ENCODE data around the gene SERPINB7. TPM values are rescaled to one million over a fixed set of nuclear protein-coding genes. Genes with fewer than 3 reads are reported as not detected.

SERPINB7 gene
- polyA plus RNA-seq, 1 of the 3 experiments (the other 2 are of a cell fraction): 99.5 TPM

DNA sequence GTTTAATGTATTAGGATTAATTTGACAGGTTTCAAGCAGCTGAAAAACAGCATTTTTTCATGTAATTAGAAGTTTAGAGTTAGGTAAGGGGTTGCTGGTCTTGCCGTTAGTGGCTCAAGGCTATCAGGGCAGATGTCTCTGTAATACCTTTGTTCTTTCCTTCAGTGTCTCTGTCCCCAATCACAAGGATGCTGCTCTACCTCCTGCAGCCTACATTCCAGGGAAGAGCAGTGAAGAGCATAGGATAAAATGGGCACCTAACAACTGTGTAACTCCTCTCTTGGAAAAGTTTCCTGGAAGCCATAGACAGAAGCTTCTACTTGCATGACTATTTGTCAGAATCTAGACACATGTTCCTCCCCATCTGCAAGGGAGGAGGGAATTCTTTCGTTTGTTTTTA is 9.4 kb upstream of the SERPINB7 start (continued):
- TF ChIP-seq CTCF (IDR thresholded peaks at IDR 0.05): no peak

DNA sequence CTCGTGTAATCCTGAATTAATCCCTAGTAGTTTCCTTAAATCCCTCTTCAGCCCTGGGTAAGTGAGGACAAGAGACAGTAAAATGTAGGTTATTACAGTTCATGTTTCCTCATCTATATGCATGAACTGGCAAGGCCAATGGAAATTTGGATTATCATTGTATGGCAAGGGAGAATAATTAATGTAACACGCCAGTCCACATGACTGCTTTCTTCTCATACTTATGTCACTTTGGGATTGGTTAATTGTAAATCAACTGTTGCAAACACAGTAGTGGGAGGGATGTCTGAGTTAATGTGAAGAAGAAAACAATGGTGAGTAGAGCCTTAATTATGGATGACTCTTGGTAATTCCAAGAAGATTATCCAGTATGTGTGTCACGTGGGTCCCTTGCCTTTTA is 1.7 kb upstream of the SERPINB7 start:
- no peak overlapping the region for H3K4me2 ChIP-seq
- no peak overlapping the region for H2AFZ ChIP-seq (ENCODE audit: low read depth)
- peaks cover 31% of the 10 kb centered on the region for H3F3A ChIP-seq (replicated peaks; ENCODE audit: insufficient read depth)
- CTCF ChIA-PET: interaction anchor here (0.6 kb wide), 1 partner anchor 82 kb away, joined by 3 read pairs; no protein-coding TSS in a partner anchor
- no peak for TF ChIP-seq MXI1 (IDR thresholded peaks at IDR 0.05; ENCODE audit: low read depth, low read length)
- TF ChIP-seq POLR2AphosphoS5 (IDR thresholded peaks at IDR 0.05; ENCODE audit: low read depth, low read length): no peak
- TF ChIP-seq FOSL2 (IDR thresholded peaks at IDR 0.05; ENCODE audit: borderline replicate concordance, low read depth): no peak
- TF ChIP-seq JUND (IDR thresholded peaks at IDR 0.05): no peak
- no peak for TF ChIP-seq RCOR1 (IDR thresholded peaks at IDR 0.05; ENCODE audit: low read length)
- TF ChIP-seq MEF2A (IDR thresholded peaks at IDR 0.05; ENCODE audit: borderline replicate concordance, low read depth): no peak
- no peak for TF ChIP-seq FOXJ3 (CRISPR knock-in tag; IDR thresholded peaks at IDR 0.05)
- TF ChIP-seq TAF1 (IDR thresholded peaks at IDR 0.05; ENCODE audit: borderline replicate concordance, low read depth, low read length): no peak
- TF ChIP-seq RFX5 (IDR thresholded peaks at IDR 0.05; ENCODE audit: low read length): no peak
- no peak for TF ChIP-seq PBX3 (IDR thresholded peaks at IDR 0.05)
- TF ChIP-seq CTCF (IDR thresholded peaks at IDR 0.05): no peak
- TF ChIP-seq USF2 (IDR thresholded peaks at IDR 0.05; ENCODE audit: borderline replicate concordance, low read depth, low read length): no peak
- no peaks in the 10 kb centered on the region for H3K9me3 ChIP-seq
- peaks cover 21% of the 10 kb centered on the region for H3K79me2 ChIP-seq (ENCODE audit: insufficient read depth)
- no peaks in the 10 kb centered on the region for H4K20me1 ChIP-seq (ENCODE audit: insufficient read depth)
- H3K9ac ChIP-seq: no peak overlapping the region
- H3K4me1 ChIP-seq (ENCODE audit: control insufficient read depth in 1 of 2, insufficient read depth in 2 of 2, low read depth in 1 of 2, low read length in 1 of 2): peaks cover 0 to 9% of the 10 kb centered on the region in 2 experiments; a peak in 3 of 4 replicates
- no peaks in the 10 kb centered on the region for H3K36me3 ChIP-seq (replicated peaks in 1 of 2; ENCODE audit: control insufficient read depth in 1 of 2, insufficient read depth in 2 of 2, low read length in 1 of 2)
- H3K4me3 ChIP-seq (ENCODE audit: low read depth in 2 of 2, low read length in 1 of 2): no peak overlapping the region
- H3K27me3 ChIP-seq (ENCODE audit: insufficient read depth): no peaks in the 10 kb centered on the region
- H3K27ac ChIP-seq (ENCODE audit: low read depth in 2 of 2, low read length in 1 of 2): no peak overlapping the region; a peak in 1 of 4 replicates
- H3K9me2 ChIP-seq: no peaks in the 10 kb centered on the region
- DNase-seq: no peak
- POLR2A ChIA-PET: no interaction called here
- WGBS (ENCODE audit: low lambda C conversion rate): 50% methylated on average over 3 of the region's 3 CpGs

All from SK-N-SH (cell line).